Globus pallidus (tissue), 1 donor: Measurements from ENCODE around the gene PIP5KL1.

Experiments used
- DNase-seq: peaks from one replicate; pipeline ENCODE4 v3.0.0-alpha.2; 2015; ENCODE audit warnings: low spot score

Gene PIP5KL1

GRCh38 chr9:127930231-127931091, at the start of gene PIP5KL1:
PIP5KL1 (minus strand) TSS chr9:127930777; CDS start chr9:127930752, 25 bp downstream.
- peak; percentile 81 for DNase-seq

- no peak for DNase-seq
These were observed 49.6 kb upstream of the PIP5KL1 start for GRCh38 chr9:127980060-127980705.

- peak; percentile 96 for DNase-seq
These were observed 48.9 kb upstream of the PIP5KL1 start for GRCh38 chr9:127979333-127980059.

- no peak for DNase-seq
These were observed 48.4 kb upstream of the PIP5KL1 start for GRCh38 chr9:127979015-127979332.

- no peak for DNase-seq
These were observed 47.5 kb upstream of the PIP5KL1 start for GRCh38 chr9:127977884-127978647.

- DNase-seq: no peak
These were observed 46.7 kb upstream of the PIP5KL1 start for GRCh38 chr9:127977009-127977883.

GRCh38 chr9:127976498-127976897, 45.9 kb upstream of the PIP5KL1 start:
- no peak for DNase-seq

- DNase-seq: peak; percentile 83
These were observed 45.1 kb upstream of the PIP5KL1 start for GRCh38 chr9:127975376-127976315.

GRCh38 chr9:127974769-127975261, 44.2 kb upstream of the PIP5KL1 start:
- no peak for DNase-seq

- no peak for DNase-seq
These were observed 43.6 kb upstream of the PIP5KL1 start for GRCh38 chr9:127974001-127974768.

- no peak for DNase-seq
These were observed 42.8 kb upstream of the PIP5KL1 start for GRCh38 chr9:127973169-127974000.

GRCh38 chr9:127972236-127972871, 41.8 kb upstream of the PIP5KL1 start:
- DNase-seq: peak; percentile 87

- DNase-seq: peak; percentile 99
These were observed 41.0 kb upstream of the PIP5KL1 start for GRCh38 chr9:127971357-127972235.

GRCh38 chr9:127970401-127971313, 40.1 kb upstream of the PIP5KL1 start:
- no peak for DNase-seq

GRCh38 chr9:127968700-127969383, 38.3 kb upstream of the PIP5KL1 start:
- DNase-seq: peak; percentile 50
